Measurements from ENCODE around the gene KRTAP12-4.

The KRTAP12-4 gene

GRCh38 chr21:44614961-44615391 is 39.5 kb downstream of the KRTAP12-4 start (continued):
- no peak for TF ChIP-seq ZNF8 (CRISPR knock-in tag; IDR thresholded peaks at IDR 0.05)

GRCh38 chr21:44614161-44614631 is 40.3 kb downstream of the KRTAP12-4 start:
- TF ChIP-seq ZFP30 (CRISPR knock-in tag; IDR thresholded peaks at IDR 0.05) (no peak), ZNF8 (CRISPR knock-in tag; IDR thresholded peaks at IDR 0.05) (no peak), ZNF70 (CRISPR knock-in tag; IDR thresholded peaks at IDR 0.05) (no peak), TOX (CRISPR knock-in tag; IDR thresholded peaks at IDR 0.05; ENCODE audit: borderline replicate concordance) (no peak), TCF4 (CRISPR knock-in tag; IDR thresholded peaks at IDR 0.05; ENCODE audit: borderline replicate concordance) (no peak), ISL1 (CRISPR knock-in tag; IDR thresholded peaks at IDR 0.05) (no peak), RARB (CRISPR knock-in tag; IDR thresholded peaks at IDR 0.05) (no peak)
- TF ChIP-seq, protein P1, sequence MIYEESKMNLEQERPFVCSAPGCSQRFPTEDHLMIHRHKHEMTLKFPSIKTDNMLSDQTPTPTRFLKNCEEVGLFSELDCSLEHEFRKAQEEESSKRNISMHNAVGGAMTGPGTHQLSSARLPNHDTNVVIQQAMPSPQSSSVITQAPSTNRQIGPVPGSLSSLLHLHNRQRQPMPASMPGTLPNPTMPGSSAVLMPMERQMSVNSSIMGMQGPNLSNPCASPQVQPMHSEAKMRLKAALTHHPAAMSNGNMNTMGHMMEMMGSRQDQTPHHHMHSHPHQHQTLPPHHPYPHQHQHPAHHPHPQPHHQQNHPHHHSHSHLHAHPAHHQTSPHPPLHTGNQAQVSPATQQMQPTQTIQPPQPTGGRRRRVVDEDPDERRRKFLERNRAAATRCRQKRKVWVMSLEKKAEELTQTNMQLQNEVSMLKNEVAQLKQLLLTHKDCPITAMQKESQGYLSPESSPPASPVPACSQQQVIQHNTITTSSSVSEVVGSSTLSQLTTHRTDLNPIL (CRISPR knock-in tag; IDR thresholded peaks at IDR 0.05; ENCODE audit: low read depth) = no peak
- TF ChIP-seq, protein P2, sequence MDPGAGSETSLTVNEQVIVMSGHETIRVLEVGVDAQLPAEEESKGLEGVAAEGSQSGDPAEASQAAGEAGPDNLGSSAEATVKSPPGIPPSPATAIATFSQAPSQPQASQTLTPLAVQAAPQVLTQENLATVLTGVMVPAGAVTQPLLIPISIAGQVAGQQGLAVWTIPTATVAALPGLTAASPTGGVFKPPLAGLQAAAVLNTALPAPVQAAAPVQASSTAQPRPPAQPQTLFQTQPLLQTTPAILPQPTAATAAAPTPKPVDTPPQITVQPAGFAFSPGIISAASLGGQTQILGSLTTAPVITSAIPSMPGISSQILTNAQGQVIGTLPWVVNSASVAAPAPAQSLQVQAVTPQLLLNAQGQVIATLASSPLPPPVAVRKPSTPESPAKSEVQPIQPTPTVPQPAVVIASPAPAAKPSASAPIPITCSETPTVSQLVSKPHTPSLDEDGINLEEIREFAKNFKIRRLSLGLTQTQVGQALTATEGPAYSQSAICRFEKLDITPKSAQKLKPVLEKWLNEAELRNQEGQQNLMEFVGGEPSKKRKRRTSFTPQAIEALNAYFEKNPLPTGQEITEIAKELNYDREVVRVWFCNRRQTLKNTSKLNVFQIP (CRISPR knock-in tag; IDR thresholded peaks at IDR 0.05; ENCODE audit: borderline replicate concordance, low read depth) = no peak
- ATAC-seq = no peak

GRCh38 chr21:44613386-44614155 is 40.9 kb downstream of the KRTAP12-4 start:
- no peak for ATAC-seq
- TF ChIP-seq RARB (CRISPR knock-in tag; IDR thresholded peaks at IDR 0.05) (no peak), PATZ1 (CRISPR knock-in tag; IDR thresholded peaks at IDR 0.05; ENCODE audit: borderline replicate concordance) (no peak), CSDC2 (CRISPR knock-in tag; IDR thresholded peaks at IDR 0.05) (no peak), BACH2 (CRISPR knock-in tag; IDR thresholded peaks at IDR 0.05; ENCODE audit: borderline replicate concordance) (no peak), ARNTL (CRISPR knock-in tag; IDR thresholded peaks at IDR 0.05; ENCODE audit: borderline replicate concordance, low read depth) (no peak), ZFP3 (CRISPR knock-in tag; IDR thresholded peaks at IDR 0.05) (no peak), PPARA (CRISPR knock-in tag; IDR thresholded peaks at IDR 0.05; ENCODE audit: borderline replicate concordance) (no peak), OSR1 (CRISPR knock-in tag; IDR thresholded peaks at IDR 0.05) (no peak), SNAI2 (CRISPR knock-in tag; IDR thresholded peaks at IDR 0.05) (no peak), ZNF8 (CRISPR knock-in tag; IDR thresholded peaks at IDR 0.05) (no peak), ZNF565 (CRISPR knock-in tag; conservative IDR thresholded peaks at IDR 0.05; ENCODE audit: low read depth) (no peak), ZNF70 (CRISPR knock-in tag; IDR thresholded peaks at IDR 0.05) (no peak)
- TF ChIP-seq, protein P1 (CRISPR knock-in tag; IDR thresholded peaks at IDR 0.05; ENCODE audit: low read depth) = no peak

GRCh38 chr21:44612669-44613229 is 41.7 kb downstream of the KRTAP12-4 start:
- TF ChIP-seq SNAI2 (CRISPR knock-in tag; IDR thresholded peaks at IDR 0.05) = no peak
- no peak for TF ChIP-seq TCF4 (CRISPR knock-in tag; IDR thresholded peaks at IDR 0.05; ENCODE audit: borderline replicate concordance)
- no peak for TF ChIP-seq ZNF70 (CRISPR knock-in tag; IDR thresholded peaks at IDR 0.05)
- no peak for TF ChIP-seq CSDC2 (CRISPR knock-in tag; IDR thresholded peaks at IDR 0.05)
- TF ChIP-seq TOX (CRISPR knock-in tag; IDR thresholded peaks at IDR 0.05; ENCODE audit: borderline replicate concordance) = no peak
- no peak for TF ChIP-seq PATZ1 (CRISPR knock-in tag; IDR thresholded peaks at IDR 0.05; ENCODE audit: borderline replicate concordance)
- TF ChIP-seq ARNTL (CRISPR knock-in tag; IDR thresholded peaks at IDR 0.05; ENCODE audit: borderline replicate concordance, low read depth) = no peak
- TF ChIP-seq ZFP3 (CRISPR knock-in tag; IDR thresholded peaks at IDR 0.05) = no peak
- TF ChIP-seq OSR1 (CRISPR knock-in tag; IDR thresholded peaks at IDR 0.05) = no peak
- TF ChIP-seq, protein P3, sequence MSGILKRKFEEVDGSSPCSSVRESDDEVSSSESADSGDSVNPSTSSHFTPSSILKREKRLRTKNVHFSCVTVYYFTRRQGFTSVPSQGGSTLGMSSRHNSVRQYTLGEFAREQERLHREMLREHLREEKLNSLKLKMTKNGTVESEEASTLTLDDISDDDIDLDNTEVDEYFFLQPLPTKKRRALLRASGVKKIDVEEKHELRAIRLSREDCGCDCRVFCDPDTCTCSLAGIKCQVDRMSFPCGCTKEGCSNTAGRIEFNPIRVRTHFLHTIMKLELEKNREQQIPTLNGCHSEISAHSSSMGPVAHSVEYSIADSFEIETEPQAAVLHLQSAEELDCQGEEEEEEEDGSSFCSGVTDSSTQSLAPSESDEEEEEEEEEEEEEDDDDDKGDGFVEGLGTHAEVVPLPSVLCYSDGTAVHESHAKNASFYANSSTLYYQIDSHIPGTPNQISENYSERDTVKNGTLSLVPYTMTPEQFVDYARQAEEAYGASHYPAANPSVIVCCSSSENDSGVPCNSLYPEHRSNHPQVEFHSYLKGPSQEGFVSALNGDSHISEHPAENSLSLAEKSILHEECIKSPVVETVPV (CRISPR knock-in tag; IDR thresholded peaks at IDR 0.05) = no peak
- no peak for TF ChIP-seq BACH2 (CRISPR knock-in tag; IDR thresholded peaks at IDR 0.05; ENCODE audit: borderline replicate concordance)
- TF ChIP-seq ESRRG (CRISPR knock-in tag; IDR thresholded peaks at IDR 0.05) = no peak
- TF ChIP-seq ZNF565 (CRISPR knock-in tag; conservative IDR thresholded peaks at IDR 0.05; ENCODE audit: low read depth) = no peak
- TF ChIP-seq, protein P2 (CRISPR knock-in tag; IDR thresholded peaks at IDR 0.05; ENCODE audit: borderline replicate concordance, low read depth) = no peak
- TF ChIP-seq ZC3H10 (CRISPR knock-in tag; IDR thresholded peaks at IDR 0.05) = no peak
- TF ChIP-seq ZFP30 (CRISPR knock-in tag; IDR thresholded peaks at IDR 0.05) = no peak
- TF ChIP-seq GLIS3 (CRISPR knock-in tag; IDR thresholded peaks at IDR 0.05) = no peak
- ATAC-seq = no peak
